Neural progenitor cell (in vitro differentiated cells): Measurements from ENCODE around the gene SOST.

Source experiments
- CTCF ChIP-seq: fragments of 200-600 bp; sonication (generic); IDR thresholded peaks from 2 replicates; pipeline ENCODE4 v1.5.1; 2017; ENCODE audit warnings: antibody characterized with exemption, mild to moderate bottlenecking
- EZH2 ChIP-seq: fragments of 200-600 bp; sonication (generic); IDR thresholded peaks from 2 replicates; pipeline ENCODE4 v1.6.1; 2017; ENCODE audit warnings: antibody characterized with exemption, mild to moderate bottlenecking, moderate library complexity
- EZH2phosphoT487 ChIP-seq: fragments of 200-600 bp; sonication (generic); IDR thresholded peaks from 2 replicates; pipeline ENCODE4 v1.6.1; 2017; ENCODE audit warnings: antibody characterized with exemption

- TF ChIP-seq CTCF = no peak
- TF ChIP-seq EZH2 = no peak
- TF ChIP-seq EZH2phosphoT487 = no peak
Observed at GRCh38 chr17:43787728-43788127, 29.1 kb upstream of the SOST start.
